ENCODE data around the gene RHOD. TPM values are rescaled to one million over a fixed set of nuclear protein-coding genes. Genes with fewer than 3 reads are reported as not detected.

Gene RHOD
- total and polyA plus RNA-seq, 2 of the 8 experiments (the other 6 are each of a cell fraction or from before 2014, with no cell fraction given), result 12.1 to 17.6 TPM

DNA sequence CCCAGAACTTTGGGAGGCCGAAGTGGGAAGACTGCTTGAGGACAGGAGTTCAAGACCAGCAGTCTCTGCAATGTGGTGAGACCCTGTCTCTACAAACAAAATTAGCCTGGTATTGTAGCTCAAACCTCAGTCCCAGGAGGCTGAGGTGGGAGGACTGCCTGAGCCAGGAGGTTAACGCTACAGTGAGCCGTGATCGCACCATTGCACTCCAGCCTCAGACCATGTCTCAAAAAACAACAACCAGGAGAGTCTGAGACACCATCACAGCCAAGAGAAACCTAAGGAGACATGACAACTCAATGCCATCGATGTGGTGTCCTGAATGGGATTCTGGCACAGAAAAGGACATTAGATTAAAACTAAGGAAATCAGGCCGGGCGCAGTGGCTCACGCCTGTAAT, 34.1 kb downstream of the RHOD start:
- FAIRE-seq (no peak), DNase-seq (ENCODE audit: low read depth in 1 of 2, low spot score in 2 of 2) (no peak)
- no peak overlapping the region for H2BK5ac ChIP-seq (ENCODE audit: low read depth, low read length)
- no peaks in the 10 kb centered on the region for H3K79me1 ChIP-seq (ENCODE audit: low read depth, low read length)
- H4K8ac ChIP-seq (ENCODE audit: extremely low read depth, insufficient read depth, low read length), result no peak overlapping the region
- no peaks in the 10 kb centered on the region for H3K79me2 ChIP-seq (ENCODE audit: control insufficient read depth in 1 of 2, insufficient read depth in 2 of 2, low read length in 2 of 2)
- no peak overlapping the region for H4K5ac ChIP-seq (ENCODE audit: insufficient read length, low read depth, low read length)
- no peak overlapping the region for H2AK5ac ChIP-seq (ENCODE audit: low read depth, low read length)
- H2BK20ac ChIP-seq (ENCODE audit: low read length), result 0 out of 2 replicates have a peak overlapping the region, but pooled peaks have one; percentile 18
- no peak overlapping the region for H3K4me3 ChIP-seq (ENCODE audit: extremely low read depth in 1 of 4, insufficient read depth in 2 of 4, low read depth in 3 of 4, low read length in 4 of 4)
- peaks cover 0 to 3% (median 1%) of the 10 kb centered on the region in 4 experiments; a peak in 2 of 7 replicates for H3K4me1 ChIP-seq (replicated peaks in 1 of 4; ENCODE audit: control insufficient read depth in 3 of 4, insufficient read depth in 4 of 4, low read length in 3 of 4)
- no peaks in the 10 kb centered on the region for H3K36me3 ChIP-seq (ENCODE audit: control insufficient read depth in 2 of 4, insufficient read depth in 4 of 4, low read length in 3 of 4)
- H3K23ac ChIP-seq (ENCODE audit: insufficient read length), result no peak overlapping the region
- no peaks in the 10 kb centered on the region for H3K23me2 ChIP-seq (ENCODE audit: low read depth, low read length)
- H3K18ac ChIP-seq (ENCODE audit: extremely low read depth, low read length), result no peak overlapping the region
- H3K14ac ChIP-seq (ENCODE audit: insufficient read length), result no peak overlapping the region
- H3K9ac ChIP-seq (replicated peaks in 1 of 4; ENCODE audit: extremely low read depth in 1 of 4, low read depth in 3 of 4, low read length in 3 of 4), result no peak overlapping the region
- H4K91ac ChIP-seq (replicated peaks; ENCODE audit: insufficient read length, low read length), result no peak overlapping the region
- no peak overlapping the region for H2BK120ac ChIP-seq (replicated peaks; ENCODE audit: low read depth, low read length)
- H2BK15ac ChIP-seq (ENCODE audit: low read length), result no peak overlapping the region; the same call in 1 of the 2 replicates
- no peak overlapping the region for H3K27ac ChIP-seq (ENCODE audit: low read depth, low read length)
- ChIA-PET POLR2A (ENCODE audit: partially characterized antibody) (interaction anchor here (0.6 to 1.4 kb wide), 2 partner anchors 11 to 38 kb away, joined by 3 to 4 read pairs; no protein-coding TSS in a partner anchor), CTCF (ENCODE audit: partially characterized antibody) (interaction anchor here (0.6 to 1.7 kb wide), 2 partner anchors 10 to 26 kb away, joined by 3 to 8 read pairs; no protein-coding TSS in a partner anchor)
- TF ChIP-seq PHF8 (conservative IDR thresholded peaks at IDR 0.05; ENCODE audit: low read depth, low read length), result no peak
- no peak for TF ChIP-seq EZH2 (IDR thresholded peaks at IDR 0.05; ENCODE audit: low read depth, low read length, severe bottlenecking)
- 93% methylated on average over 8 of the region's 8 CpGs; no CpG with 5 or more reads in 1 of the 2 experiments for WGBS, 2 experiments (ENCODE audit: extremely low coverage in 1 of 2, insufficient coverage in 1 of 2, insufficient read length in 1 of 2, insufficient replicate concordance in 2 of 2, low coverage in 1 of 2, low lambda C conversion rate in 2 of 2, missing lambda C conversion rate in 1 of 2)
- no peak overlapping the region for H3K4ac ChIP-seq (replicated peaks; ENCODE audit: insufficient read length, low read depth, low read length)
- H3K56ac ChIP-seq (replicated peaks; ENCODE audit: insufficient read length, low read depth, low read length), result no peak overlapping the region
- no peaks in the 10 kb centered on the region for H3K27me3 ChIP-seq (replicated peaks in 1 of 4; ENCODE audit: control insufficient read depth in 3 of 4, extremely low read depth in 1 of 4, insufficient read depth in 3 of 4, low read length in 3 of 4)
- no peaks in the 10 kb centered on the region for H3K9me3 ChIP-seq (ENCODE audit: insufficient read depth in 2 of 2, low read depth in 1 of 2, low read length in 1 of 2)
- no peak overlapping the region for H2AFZ ChIP-seq (ENCODE audit: low read length)
- H3K4me2 ChIP-seq (ENCODE audit: insufficient read depth in 1 of 2, low read depth in 2 of 2, low read length in 2 of 2), result no peak overlapping the region
- H2BK12ac ChIP-seq (ENCODE audit: low read depth, low read length), result peak overlapping the region; percentile 39; the same call in 1 of the 2 replicates
- no peaks in the 10 kb centered on the region for H4K20me1 ChIP-seq (replicated peaks in 1 of 2; ENCODE audit: control insufficient read depth in 1 of 2, insufficient read depth in 2 of 2, low read length in 2 of 2)

All from H1 (cell line).